ENCODE results near the gene HIF3A.

DNA sequence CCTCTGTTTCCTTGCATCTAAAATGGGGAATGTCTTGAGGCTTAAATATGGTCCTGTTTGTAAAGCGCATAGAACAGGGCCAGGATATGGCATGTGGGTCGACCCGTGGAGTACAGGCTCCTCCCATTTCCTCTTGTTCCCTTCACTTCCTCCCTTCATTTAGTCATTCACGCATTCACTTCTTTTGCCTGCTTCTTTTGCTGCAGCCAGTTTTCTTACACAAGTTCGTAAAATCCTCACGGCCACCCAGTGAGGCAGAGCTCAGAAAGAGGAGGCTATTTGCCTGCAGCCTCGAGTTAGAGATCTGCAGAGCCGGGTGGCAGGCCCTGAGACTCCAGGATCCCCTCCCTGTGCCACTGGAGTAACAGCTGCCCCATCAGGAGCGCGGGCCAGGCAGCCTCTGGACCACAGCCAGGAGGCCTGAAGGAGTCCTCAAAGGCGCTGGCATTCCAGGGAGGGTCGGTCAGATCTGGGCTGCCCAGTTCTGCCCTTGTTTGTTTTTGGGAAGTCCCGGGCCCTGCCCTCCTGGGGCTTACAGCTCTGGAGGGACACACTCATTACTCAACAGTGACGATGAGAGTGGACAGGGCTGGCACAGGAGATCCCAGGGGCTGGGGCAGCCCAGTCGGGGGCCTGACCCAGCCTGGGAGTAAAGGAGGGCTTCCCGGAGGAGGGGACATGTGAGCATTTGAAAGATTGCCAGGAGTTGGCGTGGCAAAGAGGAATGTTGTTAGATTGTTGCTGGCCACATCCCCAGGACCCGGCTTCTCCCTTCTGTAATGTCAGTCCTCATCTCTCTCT lies 54.6 kb downstream of the HIF3A start:
- TF ChIP-seq EZH2 (IDR thresholded peaks at IDR 0.05) (no peak), POLR2AphosphoS5 (IDR thresholded peaks at IDR 0.05; ENCODE audit: borderline replicate concordance, low read depth, low read length) (no peak)

Data from SK-N-MC (cell line).